ENCODE results near the gene ST3GAL4.
A peak's percentile ranks its signal among the peaks of the same experiment; 100 is the strongest.
"Not testable (repeated sequence)": the region's sequence is repeated elsewhere in the genome, so short reads cannot be mapped to it uniquely, and the experiment has no call there.

The ST3GAL4 gene

DNA sequence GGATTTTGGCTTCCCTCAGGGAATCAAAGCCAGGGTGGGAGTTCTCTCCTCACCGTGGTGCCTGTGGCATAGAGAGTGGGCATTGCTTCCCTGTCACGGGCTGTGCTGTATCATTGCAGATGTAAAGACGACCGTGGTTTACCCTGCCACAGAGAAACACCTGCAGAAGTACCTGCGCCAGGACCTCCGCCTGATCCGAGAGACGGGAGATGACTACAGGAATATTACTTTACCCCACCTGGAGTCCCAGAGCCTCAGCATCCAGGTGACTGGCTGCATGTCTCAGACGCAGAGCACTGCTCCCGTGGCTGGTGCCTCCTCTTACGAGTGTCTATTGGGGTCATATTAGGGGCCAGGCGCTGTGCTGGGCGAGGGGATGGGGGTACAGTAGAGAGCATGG lies 24.2 kb upstream of the ST3GAL4 start:
- no peak for DNase-seq

GRCh38 chr11:126332221-126332711 lies 23.2 kb upstream of the ST3GAL4 start:
- peak; percentile 40 for DNase-seq

- no peak for DNase-seq
Observed at GRCh38 chr11:126333142-126333541, 22.3 kb upstream of the ST3GAL4 start.

GRCh38 chr11:126334659-126335462 lies 20.6 kb upstream of the ST3GAL4 start:
- DNase-seq: no peak

DNA sequence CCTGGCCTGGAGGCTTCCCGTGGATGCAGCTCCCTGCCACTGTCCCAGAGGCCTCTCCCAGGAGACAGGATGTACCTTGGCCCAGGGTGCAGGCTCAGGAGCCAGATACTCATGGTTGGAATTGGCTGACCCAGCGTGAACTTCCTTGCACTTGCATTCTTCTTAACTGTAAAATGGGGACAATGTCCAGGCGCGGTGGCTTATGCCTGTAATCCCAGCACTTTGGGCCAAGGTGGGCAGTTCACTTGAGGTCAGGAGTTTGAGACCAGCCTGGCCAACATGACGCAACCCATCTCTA lies 20.1 kb upstream of the ST3GAL4 start:
- DNase-seq: no peak

DNA sequence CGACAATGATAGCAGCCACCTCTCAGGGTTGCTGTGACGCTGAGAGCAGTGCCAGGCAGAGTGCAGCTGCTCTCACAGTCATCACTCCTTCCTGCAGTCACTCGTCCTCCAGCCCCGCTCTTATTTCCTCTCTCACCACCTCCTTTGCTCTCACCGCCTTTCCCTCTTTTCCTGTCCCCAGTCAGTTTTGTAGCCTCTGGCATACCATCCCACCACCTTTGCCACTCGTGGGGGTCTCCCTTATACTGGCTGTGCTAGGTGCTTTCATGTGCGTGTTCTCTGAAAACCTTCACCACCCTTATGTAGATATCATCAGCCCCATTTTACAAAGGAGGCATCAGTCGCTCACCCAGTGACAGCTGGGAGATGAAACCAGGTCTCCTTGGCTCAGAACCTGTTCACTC lies 19.3 kb upstream of the ST3GAL4 start:
- DNase-seq: no peak

GRCh38 chr11:126336671-126337101 lies 18.8 kb upstream of the ST3GAL4 start:
- DNase-seq: no peak

- DNase-seq: no peak
Observed at GRCh38 chr11:126337126-126337473, 18.4 kb upstream of the ST3GAL4 start.

GRCh38 chr11:126337474-126338241 lies 17.8 kb upstream of the ST3GAL4 start:
- no peak for DNase-seq

- no peak for DNase-seq
Observed at GRCh38 chr11:126338346-126339055, 17.0 kb upstream of the ST3GAL4 start.

DNA sequence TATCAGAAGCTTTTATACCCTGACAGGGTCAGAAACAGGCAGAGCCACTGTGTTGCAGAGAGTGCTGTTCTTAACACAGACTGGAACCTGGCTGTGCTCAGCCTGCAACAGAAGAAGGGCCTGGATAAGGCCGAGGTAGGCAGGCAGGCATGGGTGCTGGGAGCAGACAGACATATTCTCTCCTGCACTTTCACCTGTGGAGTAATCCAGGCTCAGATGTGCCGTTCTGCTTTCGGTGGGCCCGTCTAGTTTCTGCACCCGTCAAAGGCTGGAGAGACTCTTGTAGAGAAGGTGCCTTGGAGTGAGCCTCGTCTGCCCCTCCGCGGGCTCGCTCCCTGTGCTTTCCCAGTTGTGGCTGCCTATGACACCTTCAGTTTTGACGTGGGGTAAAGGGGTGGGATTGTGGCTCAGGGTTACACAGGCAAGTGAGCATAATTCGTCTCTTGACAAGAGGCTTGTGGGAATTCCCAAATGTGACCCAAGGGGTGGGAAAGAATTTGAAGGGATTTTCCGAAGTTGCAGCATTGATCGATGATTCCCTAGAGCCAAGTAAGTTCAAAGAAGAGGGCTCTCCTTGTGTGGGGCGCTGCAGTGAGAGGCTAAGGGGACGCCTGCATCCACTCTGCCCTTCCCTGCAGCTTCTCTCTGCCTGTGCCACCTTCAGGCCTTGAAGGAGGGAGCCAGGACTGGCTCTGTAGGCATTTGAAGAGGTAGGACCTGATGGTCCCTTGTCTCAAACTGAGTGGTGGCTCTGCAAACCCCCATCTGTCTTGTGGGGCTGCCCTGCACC lies 16.2 kb upstream of the ST3GAL4 start:
- no peak for DNase-seq

DNA sequence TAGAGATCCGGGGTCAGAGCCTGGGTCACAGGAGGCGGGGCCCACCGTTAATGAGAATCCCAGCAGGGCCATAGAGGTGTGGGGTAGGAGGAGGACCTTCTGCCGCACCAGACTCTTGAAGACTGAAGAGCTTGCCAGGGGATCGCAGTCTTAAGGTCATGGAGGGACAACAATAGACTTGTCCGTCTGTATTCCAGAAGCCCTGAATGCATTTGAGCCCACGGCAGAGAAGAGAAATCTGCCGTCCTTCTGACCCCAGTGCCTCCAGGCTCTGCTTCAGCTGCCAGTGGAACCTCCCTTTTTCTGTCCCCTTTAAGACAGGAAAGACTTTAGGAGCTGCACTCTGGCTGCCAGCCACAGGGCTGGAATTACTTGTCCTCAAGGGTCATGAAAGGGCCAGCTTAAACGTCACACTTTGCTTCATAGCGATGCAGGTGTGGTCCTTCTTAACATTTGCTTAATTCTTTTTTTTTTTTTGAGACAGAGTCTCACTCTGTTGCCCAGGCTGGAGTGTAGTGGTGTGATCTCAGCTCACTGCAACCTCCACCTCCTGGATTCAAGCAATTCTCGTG lies 15.5 kb upstream of the ST3GAL4 start:
- no peak for DNase-seq

DNA sequence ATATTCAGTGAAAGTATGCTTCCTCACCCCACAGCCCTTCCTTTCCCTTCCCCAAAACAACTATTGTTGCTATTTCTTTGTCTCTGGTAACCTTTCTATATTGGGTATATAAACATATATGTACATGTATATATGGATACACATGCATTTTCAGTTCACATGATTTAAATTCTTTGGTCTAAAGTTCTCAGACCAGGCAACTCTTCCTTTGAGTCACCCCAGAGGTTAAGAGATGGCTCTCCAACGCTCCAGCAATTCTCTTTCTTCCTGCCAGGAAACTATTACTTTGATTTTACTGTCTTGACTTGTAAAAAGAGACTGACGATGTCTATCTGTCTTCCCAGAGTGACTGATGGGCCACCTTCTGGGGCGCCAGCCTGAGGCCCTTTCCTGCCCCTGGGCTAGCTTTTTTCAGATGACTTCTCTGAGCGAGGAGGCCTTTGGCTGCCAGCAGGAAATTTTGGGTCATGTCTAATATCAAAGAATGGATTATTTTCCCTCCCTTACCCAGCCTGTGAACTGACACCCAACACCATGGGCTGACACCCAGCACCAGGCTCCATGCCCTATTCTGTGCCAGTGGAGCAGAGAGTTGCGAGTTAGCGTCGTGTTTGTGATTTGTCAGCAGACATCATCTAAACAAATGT lies 14.4 kb upstream of the ST3GAL4 start:
- no peak for DNase-seq

GRCh38 chr11:126341760-126342161 lies 13.7 kb upstream of the ST3GAL4 start:
- DNase-seq: no peak

GRCh38 chr11:126343051-126343450 lies 12.4 kb upstream of the ST3GAL4 start:
- DNase-seq: no peak

- DNase-seq: no peak
Observed at GRCh38 chr11:126344141-126345080, 11.1 kb upstream of the ST3GAL4 start.

DNA sequence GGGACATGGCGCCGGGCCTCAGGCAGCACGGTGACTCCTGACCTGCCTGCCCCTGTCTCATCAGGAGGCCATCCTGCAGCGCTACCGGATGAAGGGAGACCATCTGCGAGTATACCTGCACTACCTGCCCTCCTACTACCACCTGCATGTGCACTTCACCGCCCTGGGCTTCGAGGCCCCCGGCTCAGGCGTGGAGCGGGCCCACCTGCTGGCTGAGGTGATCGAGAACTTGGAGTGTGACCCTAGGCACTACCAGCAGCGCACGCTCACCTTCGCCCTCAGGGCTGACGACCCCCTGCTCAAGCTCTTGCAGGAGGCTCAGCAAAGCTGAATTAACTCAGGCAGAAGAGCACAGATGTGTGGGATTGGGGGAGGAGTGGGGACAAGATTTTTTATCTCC lies 10.2 kb upstream of the ST3GAL4 start:
- DNase-seq: no peak

GRCh38 chr11:126345759-126346585 lies 9.5 kb upstream of the ST3GAL4 start:
- DNase-seq: peak; percentile 34

DNA sequence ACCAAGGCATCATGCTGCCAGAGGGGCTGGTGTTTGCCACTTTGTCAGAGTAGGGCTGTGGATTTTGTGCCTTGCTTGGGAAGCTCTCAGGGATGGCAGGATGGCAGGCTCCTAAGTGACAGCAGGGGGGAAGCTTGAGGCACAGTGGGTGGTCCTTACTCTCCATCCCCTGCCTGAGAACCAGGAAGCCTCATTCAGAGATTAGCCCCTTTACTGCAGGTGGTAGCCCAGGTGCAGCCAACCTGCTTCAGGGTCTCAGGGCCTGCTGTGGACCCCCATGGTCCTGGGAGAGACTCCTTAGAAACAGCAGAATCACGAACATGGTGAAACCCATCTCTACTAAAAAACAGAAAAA lies 8.9 kb upstream of the ST3GAL4 start:
- no peak for DNase-seq

DNA sequence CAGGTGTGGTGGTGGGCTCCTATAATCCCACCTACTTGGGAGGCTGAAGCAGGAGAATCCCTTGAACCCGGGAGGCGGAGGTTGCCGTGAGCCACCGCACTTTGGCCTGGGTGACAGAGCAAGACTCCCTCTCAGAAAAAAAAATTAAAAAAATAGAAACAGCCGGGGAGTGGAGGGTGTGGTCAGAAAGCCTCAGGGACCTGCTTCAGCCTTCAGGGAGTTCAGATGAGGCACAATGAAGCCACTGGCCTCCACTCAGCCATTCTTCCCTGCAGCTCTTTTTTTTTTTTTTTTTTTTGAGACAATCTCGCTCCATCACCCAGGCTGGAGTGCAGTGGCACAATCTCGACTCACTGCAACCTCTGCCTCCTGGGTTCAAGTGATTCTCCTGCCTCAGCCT lies 8.5 kb upstream of the ST3GAL4 start:
- DNase-seq: not testable (repeated sequence)

Data from activated CD4-positive, alpha-beta T cell treated with anti-CD3 and anti-CD28 coated beads, Interleukin-10, Interleukin-2, amounts not matched to agents 100 ng/mL and 50 ng/mL, durations not matched to agents 16 hours and 8 hours (primary cell).